ENCODE results near the gene ZC3HAV1L. TPM values are rescaled to one million over a fixed set of nuclear protein-coding genes. Genes with fewer than 3 reads are reported as not detected.

Gene ZC3HAV1L
- total and polyA plus RNA-seq, 10 of the 15 experiments (the other 5 are each of a cell fraction or from before 2014, with no cell fraction given): 0.09 to 16.3 (median 4.9) TPM

DNA sequence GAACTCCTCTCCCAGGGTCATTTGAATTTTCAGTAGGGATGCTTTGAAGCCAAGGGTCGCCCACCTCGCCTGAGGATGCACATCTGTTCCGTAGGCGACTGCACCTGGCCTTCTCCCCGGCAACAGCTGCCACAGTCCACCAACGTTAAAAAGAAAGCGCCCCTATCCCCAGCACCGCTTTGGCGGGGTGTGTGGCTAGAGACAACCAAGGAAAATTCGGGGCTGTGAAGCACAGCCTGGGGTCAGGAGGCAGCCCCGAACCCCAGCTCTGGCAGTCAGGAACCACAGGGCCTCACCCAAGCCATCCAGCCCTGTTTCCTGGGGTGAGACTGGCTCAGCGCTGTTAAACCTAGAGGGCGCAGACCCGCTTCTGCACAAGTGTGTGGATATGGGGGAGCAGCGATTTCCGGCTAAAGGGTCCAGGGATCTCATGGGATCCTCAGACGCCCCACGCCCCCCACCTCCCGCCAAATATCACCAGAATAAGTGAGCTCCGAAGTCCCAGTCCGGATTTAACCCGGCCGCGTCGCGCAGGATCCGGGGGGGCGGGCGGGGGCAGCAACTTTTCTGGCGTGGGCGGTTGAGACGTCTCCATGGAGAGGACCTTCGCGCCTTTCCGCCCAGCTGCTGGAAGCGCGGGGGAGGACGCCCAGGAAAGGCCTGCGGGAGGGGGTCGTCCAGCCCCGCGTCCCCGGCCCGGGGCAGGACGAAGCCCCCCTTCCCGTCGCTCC lies 822 bp downstream of the ZC3HAV1L start (continued):
- TF ChIP-seq, protein P1, sequence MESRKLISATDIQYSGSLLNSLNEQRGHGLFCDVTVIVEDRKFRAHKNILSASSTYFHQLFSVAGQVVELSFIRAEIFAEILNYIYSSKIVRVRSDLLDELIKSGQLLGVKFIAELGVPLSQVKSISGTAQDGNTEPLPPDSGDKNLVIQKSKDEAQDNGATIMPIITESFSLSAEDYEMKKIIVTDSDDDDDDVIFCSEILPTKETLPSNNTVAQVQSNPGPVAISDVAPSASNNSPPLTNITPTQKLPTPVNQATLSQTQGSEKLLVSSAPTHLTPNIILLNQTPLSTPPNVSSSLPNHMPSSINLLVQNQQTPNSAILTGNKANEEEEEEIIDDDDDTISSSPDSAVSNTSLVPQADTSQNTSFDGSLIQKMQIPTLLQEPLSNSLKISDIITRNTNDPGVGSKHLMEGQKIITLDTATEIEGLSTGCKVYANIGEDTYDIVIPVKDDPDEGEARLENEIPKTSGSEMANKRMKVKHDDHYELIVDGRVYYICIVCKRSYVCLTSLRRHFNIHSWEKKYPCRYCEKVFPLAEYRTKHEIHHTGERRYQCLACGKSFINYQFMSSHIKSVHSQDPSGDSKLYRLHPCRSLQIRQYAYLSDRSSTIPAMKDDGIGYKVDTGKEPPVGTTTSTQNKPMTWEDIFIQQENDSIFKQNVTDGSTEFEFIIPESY (IDR thresholded peaks at IDR 0.05): no peak
- TF ChIP-seq CBX5 (IDR thresholded peaks at IDR 0.05; ENCODE audit: low read depth) (no peak), IKZF2 (IDR thresholded peaks at IDR 0.05) (no peak), HDAC2 (IDR thresholded peaks at IDR 0.05) (no peak), ZNF274 (IDR thresholded peaks at IDR 0.05; ENCODE audit: insufficient read depth, insufficient read length) (no peak), SRF (IDR thresholded peaks at IDR 0.05; ENCODE audit: low read depth in 2 of 2, low read length in 2 of 2) (no peak), ZBED1 (IDR thresholded peaks at IDR 0.05; ENCODE audit: borderline replicate concordance) (no peak), ASH2L (IDR thresholded peaks at IDR 0.05; ENCODE audit: borderline replicate concordance, low read depth) (no peak), PAX8 (IDR thresholded peaks at IDR 0.05) (no peak), SMARCA5 (IDR thresholded peaks at IDR 0.05) (0 out of 2 replicates have a peak, but pooled peaks have one; percentile 14)
- TF ChIP-seq, protein P2, sequence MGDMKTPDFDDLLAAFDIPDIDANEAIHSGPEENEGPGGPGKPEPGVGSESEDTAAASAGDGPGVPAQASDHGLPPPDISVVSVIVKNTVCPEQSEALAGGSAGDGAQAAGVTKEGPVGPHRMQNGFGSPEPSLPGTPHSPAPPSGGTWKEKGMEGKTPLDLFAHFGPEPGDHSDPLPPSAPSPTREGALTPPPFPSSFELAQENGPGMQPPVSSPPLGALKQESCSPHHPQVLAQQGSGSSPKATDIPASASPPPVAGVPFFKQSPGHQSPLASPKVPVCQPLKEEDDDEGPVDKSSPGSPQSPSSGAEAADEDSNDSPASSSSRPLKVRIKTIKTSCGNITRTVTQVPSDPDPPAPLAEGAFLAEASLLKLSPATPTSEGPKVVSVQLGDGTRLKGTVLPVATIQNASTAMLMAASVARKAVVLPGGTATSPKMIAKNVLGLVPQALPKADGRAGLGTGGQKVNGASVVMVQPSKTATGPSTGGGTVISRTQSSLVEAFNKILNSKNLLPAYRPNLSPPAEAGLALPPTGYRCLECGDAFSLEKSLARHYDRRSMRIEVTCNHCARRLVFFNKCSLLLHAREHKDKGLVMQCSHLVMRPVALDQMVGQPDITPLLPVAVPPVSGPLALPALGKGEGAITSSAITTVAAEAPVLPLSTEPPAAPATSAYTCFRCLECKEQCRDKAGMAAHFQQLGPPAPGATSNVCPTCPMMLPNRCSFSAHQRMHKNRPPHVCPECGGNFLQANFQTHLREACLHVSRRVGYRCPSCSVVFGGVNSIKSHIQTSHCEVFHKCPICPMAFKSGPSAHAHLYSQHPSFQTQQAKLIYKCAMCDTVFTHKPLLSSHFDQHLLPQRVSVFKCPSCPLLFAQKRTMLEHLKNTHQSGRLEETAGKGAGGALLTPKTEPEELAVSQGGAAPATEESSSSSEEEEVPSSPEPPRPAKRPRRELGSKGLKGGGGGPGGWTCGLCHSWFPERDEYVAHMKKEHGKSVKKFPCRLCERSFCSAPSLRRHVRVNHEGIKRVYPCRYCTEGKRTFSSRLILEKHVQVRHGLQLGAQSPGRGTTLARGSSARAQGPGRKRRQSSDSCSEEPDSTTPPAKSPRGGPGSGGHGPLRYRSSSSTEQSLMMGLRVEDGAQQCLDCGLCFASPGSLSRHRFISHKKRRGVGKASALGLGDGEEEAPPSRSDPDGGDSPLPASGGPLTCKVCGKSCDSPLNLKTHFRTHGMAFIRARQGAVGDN (IDR thresholded peaks at IDR 0.05): 0 out of 2 replicates have a peak, but pooled peaks have one; percentile 13
- TF ChIP-seq, protein P3, sequence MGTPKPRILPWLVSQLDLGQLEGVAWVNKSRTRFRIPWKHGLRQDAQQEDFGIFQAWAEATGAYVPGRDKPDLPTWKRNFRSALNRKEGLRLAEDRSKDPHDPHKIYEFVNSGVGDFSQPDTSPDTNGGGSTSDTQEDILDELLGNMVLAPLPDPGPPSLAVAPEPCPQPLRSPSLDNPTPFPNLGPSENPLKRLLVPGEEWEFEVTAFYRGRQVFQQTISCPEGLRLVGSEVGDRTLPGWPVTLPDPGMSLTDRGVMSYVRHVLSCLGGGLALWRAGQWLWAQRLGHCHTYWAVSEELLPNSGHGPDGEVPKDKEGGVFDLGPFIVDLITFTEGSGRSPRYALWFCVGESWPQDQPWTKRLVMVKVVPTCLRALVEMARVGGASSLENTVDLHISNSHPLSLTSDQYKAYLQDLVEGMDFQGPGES (IDR thresholded peaks at IDR 0.05): no peak
